GM18519 (cell line): Measurements from ENCODE around the gene MMADHC.

Experiments
- ATAC-seq: cut with Tn5 transposase; IDR thresholded peaks from one replicate; pipeline ENCODE4 v1.9.1; 2021; ENCODE audit warnings: mild to moderate bottlenecking, moderate library complexity; ENCODE audit not compliant: unreplicated experiment, low FRiP score

Gene MMADHC

GRCh38 chr2:149587220-149587949 lies at the start of gene MMADHC:
MMADHC (minus strand) TSS chr2:149587775; CDS start chr2:149587097, 678 bp downstream.
- peak; percentile 99 for ATAC-seq

GRCh38 chr2:149634103-149634502 lies 46.5 kb upstream of the MMADHC start:
- ATAC-seq = no peak

- ATAC-seq = no peak
Observed at GRCh38 chr2:149630445-149630844, 42.9 kb upstream of the MMADHC start.

GRCh38 chr2:149629026-149629425 lies 41.5 kb upstream of the MMADHC start:
- ATAC-seq = no peak

GRCh38 chr2:149627111-149627801 lies 39.7 kb upstream of the MMADHC start:
- ATAC-seq = no peak

GRCh38 chr2:149625671-149626070 lies 38.1 kb upstream of the MMADHC start:
- no peak for ATAC-seq

GRCh38 chr2:149625271-149625670 lies 37.7 kb upstream of the MMADHC start:
- no peak for ATAC-seq

GRCh38 chr2:149622343-149622742 lies 34.8 kb upstream of the MMADHC start:
- ATAC-seq = no peak

- no peak for ATAC-seq
Observed at GRCh38 chr2:149617476-149617875, 29.9 kb upstream of the MMADHC start.

- ATAC-seq = no peak
Observed at GRCh38 chr2:149616681-149617456, 29.3 kb upstream of the MMADHC start.

- ATAC-seq = no peak
Observed at GRCh38 chr2:149613704-149614103, 26.1 kb upstream of the MMADHC start.

- ATAC-seq = no peak
Observed at GRCh38 chr2:149612122-149612521, 24.5 kb upstream of the MMADHC start.

- no peak for ATAC-seq
Observed at GRCh38 chr2:149611100-149611820, 23.7 kb upstream of the MMADHC start.

- no peak for ATAC-seq
Observed at GRCh38 chr2:149606251-149606811, 18.8 kb upstream of the MMADHC start.

- no peak for ATAC-seq
Observed at GRCh38 chr2:149603248-149603647, 15.7 kb upstream of the MMADHC start.

- no peak for ATAC-seq
Observed at GRCh38 chr2:149601141-149601796, 13.7 kb upstream of the MMADHC start.

GRCh38 chr2:149597668-149598326 lies 10.2 kb upstream of the MMADHC start:
- peak; percentile 97 for ATAC-seq

- ATAC-seq = no peak
Observed at GRCh38 chr2:149597050-149597667, 9.6 kb upstream of the MMADHC start.

GRCh38 chr2:149596471-149596870 lies 8.9 kb upstream of the MMADHC start:
- no peak for ATAC-seq
